Measurements from ENCODE around the gene MFSD6L. TPM values are rescaled to one million over a fixed set of nuclear protein-coding genes. Genes with fewer than 3 reads are reported as not detected.

The MFSD6L gene
- total RNA-seq, 1 donor from 2014 or later: not detected

DNA sequence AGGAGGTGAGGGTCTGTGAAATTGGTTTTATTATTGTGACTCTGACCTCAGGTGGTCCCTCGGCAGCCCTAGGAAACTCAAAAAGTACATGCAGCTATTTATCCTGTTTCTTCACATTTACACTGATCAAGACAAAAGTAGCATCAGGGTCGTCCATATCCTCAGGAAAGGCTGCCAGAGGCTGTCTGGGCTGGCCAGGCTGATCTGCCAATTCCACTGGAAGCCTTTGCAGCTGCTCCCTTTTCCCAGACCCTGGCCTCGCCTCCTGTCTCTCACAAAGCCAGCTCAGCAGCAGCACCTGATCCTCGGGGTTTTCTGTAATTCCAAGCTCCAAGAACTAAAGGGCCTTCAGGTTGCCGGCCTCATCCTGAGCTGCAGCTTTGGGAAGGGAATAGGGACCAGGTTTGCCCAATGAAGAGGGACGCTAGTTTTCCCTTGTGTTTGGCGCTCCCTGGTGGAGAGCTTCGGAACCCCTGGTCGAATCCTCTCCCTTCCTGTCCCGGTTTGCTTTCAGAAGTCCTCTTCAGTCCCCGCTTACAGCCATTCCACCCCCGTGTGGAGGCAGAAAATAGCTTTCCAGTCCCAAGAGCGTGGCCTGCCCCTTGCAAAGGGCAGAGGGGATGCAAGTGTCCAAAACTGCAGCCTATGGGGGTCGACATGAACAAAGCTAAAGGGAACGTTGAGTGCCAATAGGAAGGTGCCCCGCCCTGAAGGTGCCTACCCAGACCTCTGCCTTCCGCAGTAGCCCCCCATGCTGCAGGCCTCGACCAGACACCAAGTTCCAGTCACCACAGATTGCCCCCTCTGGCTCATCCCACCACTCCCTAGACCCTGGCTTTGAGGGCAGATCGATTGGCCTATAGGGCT is 13.4 kb downstream of the MFSD6L start:
- TF ChIP-seq, protein P1, sequence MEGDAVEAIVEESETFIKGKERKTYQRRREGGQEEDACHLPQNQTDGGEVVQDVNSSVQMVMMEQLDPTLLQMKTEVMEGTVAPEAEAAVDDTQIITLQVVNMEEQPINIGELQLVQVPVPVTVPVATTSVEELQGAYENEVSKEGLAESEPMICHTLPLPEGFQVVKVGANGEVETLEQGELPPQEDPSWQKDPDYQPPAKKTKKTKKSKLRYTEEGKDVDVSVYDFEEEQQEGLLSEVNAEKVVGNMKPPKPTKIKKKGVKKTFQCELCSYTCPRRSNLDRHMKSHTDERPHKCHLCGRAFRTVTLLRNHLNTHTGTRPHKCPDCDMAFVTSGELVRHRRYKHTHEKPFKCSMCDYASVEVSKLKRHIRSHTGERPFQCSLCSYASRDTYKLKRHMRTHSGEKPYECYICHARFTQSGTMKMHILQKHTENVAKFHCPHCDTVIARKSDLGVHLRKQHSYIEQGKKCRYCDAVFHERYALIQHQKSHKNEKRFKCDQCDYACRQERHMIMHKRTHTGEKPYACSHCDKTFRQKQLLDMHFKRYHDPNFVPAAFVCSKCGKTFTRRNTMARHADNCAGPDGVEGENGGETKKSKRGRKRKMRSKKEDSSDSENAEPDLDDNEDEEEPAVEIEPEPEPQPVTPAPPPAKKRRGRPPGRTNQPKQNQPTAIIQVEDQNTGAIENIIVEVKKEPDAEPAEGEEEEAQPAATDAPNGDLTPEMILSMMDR (IDR thresholded peaks at IDR 0.05; ENCODE audit: insufficient read depth, low read length, severe bottlenecking): peak; percentile 96
- FAIRE-seq (no peak), DNase-seq (ENCODE audit: low read depth) (peak; percentile 53)
- no peaks in the 10 kb centered on the region for H3K36me3 ChIP-seq (ENCODE audit: control insufficient read depth, insufficient read depth, low read length)
- no peaks in the 10 kb centered on the region for H3K27me3 ChIP-seq (ENCODE audit: control insufficient read depth, insufficient read depth, low read length)
- no peak overlapping the region for H3K4me3 ChIP-seq (ENCODE audit: low read depth, low read length)

DNA sequence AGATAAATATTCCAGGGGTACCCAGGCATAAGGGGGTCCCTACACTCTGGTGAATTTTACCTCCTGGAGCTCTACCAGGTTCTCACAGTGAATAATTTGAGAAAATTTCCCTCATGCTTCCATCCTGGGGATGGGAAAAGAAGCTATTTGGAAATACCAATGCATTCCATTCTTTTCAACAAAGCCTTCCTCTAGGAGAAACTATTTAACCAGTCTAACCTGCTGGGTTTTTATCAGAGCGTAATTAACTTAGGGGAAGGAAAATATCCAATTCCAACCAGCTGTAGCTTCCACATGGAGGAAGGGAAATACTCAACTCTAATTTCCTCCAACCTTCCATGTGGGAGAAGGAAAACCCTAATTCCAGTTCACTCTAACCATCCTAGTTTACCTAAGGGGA is 17.0 kb downstream of the MFSD6L start:
- DNase-seq (ENCODE audit: low read depth) (no peak), FAIRE-seq (no peak)
- TF ChIP-seq, protein P1 (IDR thresholded peaks at IDR 0.05; ENCODE audit: insufficient read depth, low read length, severe bottlenecking): no peak
- Histone ChIP-seq H3K27me3 (ENCODE audit: control insufficient read depth, insufficient read depth, low read length) (no peaks in the 10 kb centered on the region), H3K4me3 (ENCODE audit: low read depth, low read length) (no peak overlapping the region), H3K36me3 (ENCODE audit: control insufficient read depth, insufficient read depth, low read length) (no peaks in the 10 kb centered on the region)

DNA sequence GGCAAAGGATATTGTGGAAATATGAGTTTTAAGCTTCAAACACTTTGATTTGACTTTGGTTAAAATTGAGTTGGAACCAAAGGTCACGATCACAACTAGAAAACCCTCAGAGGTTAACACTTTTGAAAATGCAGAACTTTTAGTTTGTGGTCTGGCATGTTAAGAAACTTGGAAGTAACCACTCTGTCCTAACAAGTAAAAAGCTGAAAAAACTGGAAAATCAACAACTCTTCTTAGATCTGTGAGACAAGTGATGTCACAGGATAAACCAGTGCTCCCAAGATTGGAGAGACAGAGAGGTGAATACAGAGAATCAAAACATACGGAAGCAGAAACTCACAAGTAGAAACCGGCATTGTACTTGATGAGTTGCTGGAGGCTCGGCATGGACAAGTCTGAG is 17.4 kb downstream of the MFSD6L start:
- Histone ChIP-seq H3K27me3 (ENCODE audit: control insufficient read depth, insufficient read depth, low read length) (no peaks in the 10 kb centered on the region), H3K4me3 (ENCODE audit: low read depth, low read length) (no peak overlapping the region), H3K36me3 (ENCODE audit: control insufficient read depth, insufficient read depth, low read length) (no peaks in the 10 kb centered on the region)
- no peak for FAIRE-seq
- TF ChIP-seq, protein P1 (IDR thresholded peaks at IDR 0.05; ENCODE audit: insufficient read depth, low read length, severe bottlenecking): no peak
- no peak for DNase-seq (ENCODE audit: low read depth)

DNA sequence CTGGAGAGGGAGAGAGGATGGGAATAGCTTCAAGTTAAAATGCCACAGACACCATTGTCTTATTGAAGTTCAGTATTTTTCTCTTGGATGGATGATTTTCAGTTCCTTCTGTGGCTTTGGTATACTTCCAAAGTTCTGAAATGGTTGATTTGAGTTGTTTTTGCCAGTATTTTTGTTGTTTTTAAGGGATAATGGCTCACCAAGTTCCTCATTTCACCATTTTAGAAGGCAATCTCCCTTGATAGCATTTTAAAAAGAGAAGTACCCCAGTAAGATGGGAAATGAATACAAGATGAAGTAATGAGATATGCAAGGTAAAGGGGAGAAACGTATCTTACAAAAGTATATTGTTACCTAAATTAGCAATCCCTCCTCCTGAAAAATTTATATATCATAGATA is 22.3 kb downstream of the MFSD6L start:
- FAIRE-seq: no peak
- TF ChIP-seq, protein P1 (IDR thresholded peaks at IDR 0.05; ENCODE audit: insufficient read depth, low read length, severe bottlenecking): no peak
- Histone ChIP-seq H3K27me3 (ENCODE audit: control insufficient read depth, insufficient read depth, low read length) (no peaks in the 10 kb centered on the region), H3K36me3 (ENCODE audit: control insufficient read depth, insufficient read depth, low read length) (no peaks in the 10 kb centered on the region), H3K4me3 (ENCODE audit: low read depth, low read length) (no peak overlapping the region)
- DNase-seq (ENCODE audit: low read depth): no peak

DNA sequence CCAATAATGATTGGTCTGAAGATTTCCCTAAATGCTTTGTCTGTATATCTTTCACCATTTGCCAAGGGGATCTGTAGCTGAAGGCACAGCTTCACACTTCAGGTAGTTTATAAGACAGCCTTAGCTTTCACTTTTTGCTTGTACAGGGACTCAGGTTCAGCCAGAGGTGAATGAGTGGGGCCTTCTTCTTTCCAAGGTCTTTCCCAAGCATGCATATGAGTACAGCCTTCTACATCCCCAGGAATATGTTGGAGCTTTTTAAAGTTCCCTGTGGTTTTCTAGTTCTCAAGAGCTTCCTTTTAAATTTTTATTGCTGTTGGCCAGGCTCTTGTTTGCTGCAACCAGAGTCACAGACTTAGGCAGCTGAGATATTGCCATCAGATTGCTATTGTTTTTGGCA is 22.9 kb downstream of the MFSD6L start:
- no peak for FAIRE-seq
- TF ChIP-seq, protein P1 (IDR thresholded peaks at IDR 0.05; ENCODE audit: insufficient read depth, low read length, severe bottlenecking): no peak
- DNase-seq (ENCODE audit: low read depth): no peak
- no peaks in the 10 kb centered on the region for H3K27me3 ChIP-seq (ENCODE audit: control insufficient read depth, insufficient read depth, low read length)
- no peaks in the 10 kb centered on the region for H3K36me3 ChIP-seq (ENCODE audit: control insufficient read depth, insufficient read depth, low read length)
- H3K4me3 ChIP-seq (ENCODE audit: low read depth, low read length): no peak overlapping the region

All from bronchial epithelial cell (primary cell).